MM.1S (cell line): ENCODE measurements around the gene PRKAG2.

Source experiments
- EZH2 ChIP-seq: fragments of 300-600 bp; sonication (generic); optimal IDR thresholded peaks from 2 replicates; pipeline ENCODE3; 2017; ENCODE audit warnings: low read depth, mild to moderate bottlenecking, antibody characterized with exemption, low read length, mixed read lengths
- TF ChIP-seq, protein P1 (sequence below): fragments of 300-600 bp; sonication (generic); IDR thresholded peaks from 2 replicates; pipeline ENCODE4 v1.5.1; 2016; ENCODE audit warnings: antibody characterized with exemption, low read length, mixed read lengths

GRCh38 chr7:151839451-151839921 lies 37.4 kb downstream of the PRKAG2 start:
- TF ChIP-seq, protein P1, sequence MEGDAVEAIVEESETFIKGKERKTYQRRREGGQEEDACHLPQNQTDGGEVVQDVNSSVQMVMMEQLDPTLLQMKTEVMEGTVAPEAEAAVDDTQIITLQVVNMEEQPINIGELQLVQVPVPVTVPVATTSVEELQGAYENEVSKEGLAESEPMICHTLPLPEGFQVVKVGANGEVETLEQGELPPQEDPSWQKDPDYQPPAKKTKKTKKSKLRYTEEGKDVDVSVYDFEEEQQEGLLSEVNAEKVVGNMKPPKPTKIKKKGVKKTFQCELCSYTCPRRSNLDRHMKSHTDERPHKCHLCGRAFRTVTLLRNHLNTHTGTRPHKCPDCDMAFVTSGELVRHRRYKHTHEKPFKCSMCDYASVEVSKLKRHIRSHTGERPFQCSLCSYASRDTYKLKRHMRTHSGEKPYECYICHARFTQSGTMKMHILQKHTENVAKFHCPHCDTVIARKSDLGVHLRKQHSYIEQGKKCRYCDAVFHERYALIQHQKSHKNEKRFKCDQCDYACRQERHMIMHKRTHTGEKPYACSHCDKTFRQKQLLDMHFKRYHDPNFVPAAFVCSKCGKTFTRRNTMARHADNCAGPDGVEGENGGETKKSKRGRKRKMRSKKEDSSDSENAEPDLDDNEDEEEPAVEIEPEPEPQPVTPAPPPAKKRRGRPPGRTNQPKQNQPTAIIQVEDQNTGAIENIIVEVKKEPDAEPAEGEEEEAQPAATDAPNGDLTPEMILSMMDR = no peak
- TF ChIP-seq EZH2 = no peak
